Panc1 (cell line): ENCODE measurements around the gene WDR33. TPM values are rescaled to one million over a fixed set of nuclear protein-coding genes. Genes with fewer than 3 reads are reported as not detected.

Source experiments
- ATAC-seq: fragments of 200-7000 bp; cut with Tn5 transposase; 2 replicates; pipeline ENCODE4 v1.9.1; 2020; ENCODE audit warnings: mild to moderate bottlenecking, moderate library complexity
- BruUV-seq: library from RNA; stranded (reverse); fragments of 400-500 nt; replicated peaks from 2 replicates; lab custom pipeline; 2021; lab: Mats Ljungman, UMichigan
- CTCF ChIA-PET: fragments of 300-600 bp; sonication (Branson Sonifier 250); formaldehyde crosslinking; loops from one replicate; lab custom pipeline; 2022; ENCODE audit warnings: antibody characterized with exemption; lab: Charles Lee
- POLR2A ChIA-PET: fragments of 300-600 bp; sonication (Branson Sonifier 250); formaldehyde crosslinking; loops from one replicate; lab custom pipeline; 2022; ENCODE audit warnings: antibody characterized with exemption; lab: Charles Lee
- DNase-seq: peaks from one replicate; pipeline ENCODE4 v3.0.0-alpha.2; 2010; ENCODE audit warnings: low read depth, low spot score
- H3K27ac ChIP-seq: 2 replicates; pipeline ENCODE4 v1.5.1; 2011; ENCODE audit warnings: mild to moderate bottlenecking, low read length, inconsistent platforms
- H3K27me3 ChIP-seq: fragments of 200-500 bp; sonication (Bioruptor generic); 2 replicates; pipeline ENCODE4 v1.6.0; 2014; ENCODE audit warnings: low read length, inconsistent platforms; ENCODE audit not compliant: control insufficient read depth, insufficient read depth
- H3K36me3 ChIP-seq: fragments of 200-500 bp; sonication (Bioruptor generic); 2 replicates; pipeline ENCODE4 v1.5.1; 2014; ENCODE audit warnings: inconsistent platforms, mild to moderate bottlenecking, low read length, moderate library complexity; ENCODE audit not compliant: control insufficient read depth, insufficient read depth
- H3K4me1 ChIP-seq: 2 replicates; pipeline ENCODE4 v1.5.1; 2011; ENCODE audit warnings: inconsistent platforms, mild to moderate bottlenecking, low read length, moderate library complexity; ENCODE audit not compliant: control insufficient read depth, insufficient read depth
- H3K4me3 ChIP-seq, 2 experiments: 2 replicates each; pipeline ENCODE4 v1.5.1; 2011 to 2012; ENCODE audit warnings: low read depth in 2 of 2, low read length in 2 of 2, mild to moderate bottlenecking in 2 of 2, inconsistent platforms in 1 of 2, moderate library complexity in 1 of 2
- H3K9me3 ChIP-seq: fragments of 200-500 bp; sonication (Bioruptor generic); 2 replicates; pipeline ENCODE4 v1.5.1; 2014; ENCODE audit warnings: low read depth, mild to moderate bottlenecking, inconsistent platforms, low read length, moderate library complexity; ENCODE audit not compliant: control insufficient read depth, insufficient read depth
- POLR2AphosphoS5 ChIP-seq: IDR thresholded peaks from 2 replicates; pipeline ENCODE4 v1.6.1; 2012; ENCODE audit warnings: mild to moderate bottlenecking, low read depth, low read length, moderate library complexity
- SIN3A ChIP-seq: IDR thresholded peaks from 2 replicates; pipeline ENCODE4 v1.6.1; 2012; ENCODE audit warnings: low read depth, mild to moderate bottlenecking, low read length, moderate library complexity, borderline replicate concordance; ENCODE audit not compliant: insufficient read depth
- TCF7L2 ChIP-seq: IDR thresholded peaks from 2 replicates; pipeline ENCODE4 v1.6.1; 2011; ENCODE audit warnings: mild to moderate bottlenecking, low read depth, low read length, inconsistent platforms
- in situ Hi-C: cut with HindIII; loops from 2 replicates; pipeline ENCODE4 v1.10.0; 2016; ENCODE audit warnings: low sequenced_read_pairs, low pct_unique_long_range_greater_than_20kb
- intact Hi-C: fragments of 100-400 bp; cut with micrococcal nuclease; formaldehyde crosslinking; loops from one replicate; pipeline ENCODE4 v1.10.0; 2022; ENCODE audit not compliant: unreplicated experiment
- total RNA-seq: library from RNA; stranded (reverse); gene quantifications from one replicate; pipeline ENCODE4 v1.2.1, GENCODE V29; 2021; ENCODE audit not compliant: unreplicated experiment
- TF ChIP-seq, protein P1 (sequence below): fragments of 450-650 bp; IDR thresholded peaks from 2 replicates; pipeline ENCODE4 v1.5.1; 2017; ENCODE audit warnings: mild to moderate bottlenecking
- TF ChIP-seq, protein P2 (sequence below), 2 experiments: IDR thresholded peaks; 2 replicates each; pipeline ENCODE4 v1.6.1; 2011 to 2012; ENCODE audit warnings: low read depth in 2 of 2, control low read depth in 1 of 2, low read length in 1 of 2, mild to moderate bottlenecking in 1 of 2, moderate library complexity in 1 of 2; ENCODE audit not compliant: insufficient read depth in 1 of 2

Gene WDR33
- total RNA-seq, 1 experiment from 2014 or later = 63.7 TPM

DNA sequence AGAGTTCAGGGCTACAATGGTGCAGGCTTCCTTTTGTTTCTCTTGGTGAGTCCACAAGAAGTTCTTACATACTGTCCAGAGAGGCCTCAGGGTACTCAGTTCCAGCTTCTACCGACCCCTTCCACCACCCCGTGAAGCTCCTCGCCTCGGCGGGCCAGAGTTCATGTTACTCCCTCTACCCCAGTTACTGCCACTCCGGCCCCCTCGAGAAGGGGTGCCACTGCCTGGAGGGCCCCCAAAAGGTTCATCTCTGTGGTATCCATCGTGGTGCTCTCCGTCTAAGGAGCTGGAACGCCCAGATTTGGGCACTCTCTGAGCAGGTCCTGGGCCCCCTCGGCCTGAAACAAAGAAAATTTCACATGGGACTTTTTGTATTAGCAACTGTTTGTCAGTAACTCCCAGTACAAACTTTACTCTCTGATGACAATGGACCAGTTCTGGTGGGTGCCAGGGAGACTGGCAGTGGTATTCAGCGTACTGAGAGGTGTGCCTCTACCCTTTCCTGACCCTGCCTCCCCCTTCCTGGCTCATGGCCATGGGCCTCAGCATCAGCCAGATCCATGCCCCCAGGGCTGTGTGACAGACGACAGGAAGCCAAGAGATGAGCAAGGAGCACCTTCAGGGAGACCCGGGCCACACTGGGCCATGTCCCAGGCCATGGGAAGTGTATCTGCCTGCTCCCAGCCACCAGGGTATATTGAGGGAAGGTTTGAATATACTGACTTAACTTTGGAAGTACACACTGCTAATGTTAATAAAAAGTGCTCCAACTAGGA is 104.6 kb downstream of the WDR33 start:
- in situ Hi-C loops = no loop called here
- Histone ChIP-seq H3K27me3 (no peaks in the 10 kb centered on the region), H3K27ac (no peak overlapping the region), H3K36me3 (no peaks in the 10 kb centered on the region; the same call in 1 of the 2 replicates), H3K4me3 (no peak overlapping the region), H3K4me1 (peaks cover 13% of the 10 kb centered on the region), H3K9me3 (no peaks in the 10 kb centered on the region)
- ChIA-PET CTCF (no interaction called here), POLR2A (interaction anchor here (0.6 kb wide), 1 partner anchor 148 kb away, joined by 3 read pairs; no protein-coding TSS in a partner anchor)
- no TSS peak for BruUV-seq
- intact Hi-C loops = no loop called here
- TF ChIP-seq, protein P1, sequence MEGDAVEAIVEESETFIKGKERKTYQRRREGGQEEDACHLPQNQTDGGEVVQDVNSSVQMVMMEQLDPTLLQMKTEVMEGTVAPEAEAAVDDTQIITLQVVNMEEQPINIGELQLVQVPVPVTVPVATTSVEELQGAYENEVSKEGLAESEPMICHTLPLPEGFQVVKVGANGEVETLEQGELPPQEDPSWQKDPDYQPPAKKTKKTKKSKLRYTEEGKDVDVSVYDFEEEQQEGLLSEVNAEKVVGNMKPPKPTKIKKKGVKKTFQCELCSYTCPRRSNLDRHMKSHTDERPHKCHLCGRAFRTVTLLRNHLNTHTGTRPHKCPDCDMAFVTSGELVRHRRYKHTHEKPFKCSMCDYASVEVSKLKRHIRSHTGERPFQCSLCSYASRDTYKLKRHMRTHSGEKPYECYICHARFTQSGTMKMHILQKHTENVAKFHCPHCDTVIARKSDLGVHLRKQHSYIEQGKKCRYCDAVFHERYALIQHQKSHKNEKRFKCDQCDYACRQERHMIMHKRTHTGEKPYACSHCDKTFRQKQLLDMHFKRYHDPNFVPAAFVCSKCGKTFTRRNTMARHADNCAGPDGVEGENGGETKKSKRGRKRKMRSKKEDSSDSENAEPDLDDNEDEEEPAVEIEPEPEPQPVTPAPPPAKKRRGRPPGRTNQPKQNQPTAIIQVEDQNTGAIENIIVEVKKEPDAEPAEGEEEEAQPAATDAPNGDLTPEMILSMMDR = no peak
- TF ChIP-seq, protein P2, sequence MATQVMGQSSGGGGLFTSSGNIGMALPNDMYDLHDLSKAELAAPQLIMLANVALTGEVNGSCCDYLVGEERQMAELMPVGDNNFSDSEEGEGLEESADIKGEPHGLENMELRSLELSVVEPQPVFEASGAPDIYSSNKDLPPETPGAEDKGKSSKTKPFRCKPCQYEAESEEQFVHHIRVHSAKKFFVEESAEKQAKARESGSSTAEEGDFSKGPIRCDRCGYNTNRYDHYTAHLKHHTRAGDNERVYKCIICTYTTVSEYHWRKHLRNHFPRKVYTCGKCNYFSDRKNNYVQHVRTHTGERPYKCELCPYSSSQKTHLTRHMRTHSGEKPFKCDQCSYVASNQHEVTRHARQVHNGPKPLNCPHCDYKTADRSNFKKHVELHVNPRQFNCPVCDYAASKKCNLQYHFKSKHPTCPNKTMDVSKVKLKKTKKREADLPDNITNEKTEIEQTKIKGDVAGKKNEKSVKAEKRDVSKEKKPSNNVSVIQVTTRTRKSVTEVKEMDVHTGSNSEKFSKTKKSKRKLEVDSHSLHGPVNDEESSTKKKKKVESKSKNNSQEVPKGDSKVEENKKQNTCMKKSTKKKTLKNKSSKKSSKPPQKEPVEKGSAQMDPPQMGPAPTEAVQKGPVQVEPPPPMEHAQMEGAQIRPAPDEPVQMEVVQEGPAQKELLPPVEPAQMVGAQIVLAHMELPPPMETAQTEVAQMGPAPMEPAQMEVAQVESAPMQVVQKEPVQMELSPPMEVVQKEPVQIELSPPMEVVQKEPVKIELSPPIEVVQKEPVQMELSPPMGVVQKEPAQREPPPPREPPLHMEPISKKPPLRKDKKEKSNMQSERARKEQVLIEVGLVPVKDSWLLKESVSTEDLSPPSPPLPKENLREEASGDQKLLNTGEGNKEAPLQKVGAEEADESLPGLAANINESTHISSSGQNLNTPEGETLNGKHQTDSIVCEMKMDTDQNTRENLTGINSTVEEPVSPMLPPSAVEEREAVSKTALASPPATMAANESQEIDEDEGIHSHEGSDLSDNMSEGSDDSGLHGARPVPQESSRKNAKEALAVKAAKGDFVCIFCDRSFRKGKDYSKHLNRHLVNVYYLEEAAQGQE (IDR thresholded peaks at IDR 0.05; ENCODE audit: insufficient read depth in 1 of 2, low read depth in 2 of 2, low read length in 1 of 2) = no peak
- TF ChIP-seq POLR2AphosphoS5 = no peak
- TF ChIP-seq SIN3A = no peak
- no peak for TF ChIP-seq TCF7L2
- DNase-seq (no peak), ATAC-seq (no peak)

DNA sequence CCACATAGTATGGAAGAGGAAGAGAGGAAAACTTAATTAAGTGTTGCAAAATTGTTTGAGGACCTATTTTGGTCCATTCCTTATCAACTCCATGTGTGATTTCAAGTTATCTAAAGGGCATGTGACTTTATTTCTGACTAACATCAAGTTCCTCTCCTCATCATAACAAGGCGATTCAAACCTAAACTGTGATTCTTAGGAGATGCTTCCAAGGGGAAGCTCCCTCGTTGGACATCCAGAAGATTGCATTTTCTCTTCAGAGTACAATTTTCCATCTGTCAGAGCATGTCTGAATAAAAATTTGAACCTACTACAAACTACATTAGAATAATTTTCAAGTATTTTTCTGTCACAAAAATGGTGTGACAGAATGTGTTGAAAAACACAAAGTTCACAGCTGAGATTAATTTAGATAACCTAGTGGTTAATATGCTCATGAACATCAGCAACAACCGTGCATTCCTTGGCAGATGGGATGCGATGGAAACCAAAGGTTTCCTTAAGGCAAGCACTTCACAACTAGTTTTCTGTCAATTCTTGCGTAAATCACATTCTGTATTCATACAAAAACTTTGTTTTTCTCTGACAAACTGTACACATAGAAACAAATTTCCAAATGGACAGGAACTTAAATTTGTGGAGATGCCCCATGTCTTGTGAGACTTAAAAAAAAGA is 105.4 kb downstream of the WDR33 start:
- in situ Hi-C loops = no loop called here
- no peak overlapping the region for H3K27ac ChIP-seq
- H3K4me1 ChIP-seq = peaks cover 17% of the 10 kb centered on the region
- ChIA-PET POLR2A (interaction anchor here (0.6 kb wide), 1 partner anchor 149 kb away, joined by 3 read pairs; no protein-coding TSS in a partner anchor), CTCF (no interaction called here)
- ATAC-seq (no peak), DNase-seq (no peak)
- no peak overlapping the region for H3K4me3 ChIP-seq
- no peaks in the 10 kb centered on the region for H3K27me3 ChIP-seq
- TF ChIP-seq, protein P2 (IDR thresholded peaks at IDR 0.05; ENCODE audit: insufficient read depth in 1 of 2, low read depth in 2 of 2, low read length in 1 of 2) = no peak
- TF ChIP-seq POLR2AphosphoS5 = no peak
- TF ChIP-seq TCF7L2 = no peak
- TF ChIP-seq, protein P1 = no peak
- TF ChIP-seq SIN3A = no peak
- intact Hi-C loops = no loop called here
- BruUV-seq = no TSS peak
- H3K9me3 ChIP-seq = no peaks in the 10 kb centered on the region
- H3K36me3 ChIP-seq = no peaks in the 10 kb centered on the region; the same call in none of the 2 replicates
